MV-4-11 (cell line): ENCODE results near the gene DKK3.

Experiments
- DNase-seq: peaks from one replicate; lab custom pipeline; 2025; lab: John Stamatoyannopoulos, UW

The DKK3 gene

DNA sequence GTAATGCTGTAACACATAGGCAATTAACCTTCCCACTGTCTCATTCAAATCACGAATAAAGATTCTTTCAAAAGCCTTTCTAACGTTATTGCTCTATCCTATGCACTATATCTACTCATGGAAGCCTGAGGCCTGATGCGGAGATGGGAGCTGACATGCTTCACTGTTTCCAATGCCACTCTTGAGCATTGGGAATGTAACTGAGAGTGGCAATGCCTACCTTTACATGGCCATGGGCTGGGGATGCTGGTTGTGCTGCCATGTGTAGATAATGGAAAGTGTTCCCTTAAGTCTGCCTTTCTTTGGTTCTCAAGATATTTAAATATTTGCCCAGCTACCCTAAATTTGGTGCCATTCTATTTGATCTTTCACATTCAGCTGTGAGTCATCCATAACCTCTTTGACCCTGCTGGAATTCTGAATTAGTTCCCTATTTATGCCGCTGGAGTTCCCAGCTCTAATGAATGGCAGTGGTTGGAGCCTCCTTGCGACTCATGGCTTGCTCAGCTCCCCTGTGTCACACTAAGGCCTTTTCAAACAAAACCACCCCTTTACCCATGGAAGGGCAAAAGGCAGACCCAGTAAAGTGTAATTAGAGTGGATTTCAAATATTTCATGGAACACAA lies 21.4 kb upstream of the DKK3 start:
- no peak for DNase-seq

DNA sequence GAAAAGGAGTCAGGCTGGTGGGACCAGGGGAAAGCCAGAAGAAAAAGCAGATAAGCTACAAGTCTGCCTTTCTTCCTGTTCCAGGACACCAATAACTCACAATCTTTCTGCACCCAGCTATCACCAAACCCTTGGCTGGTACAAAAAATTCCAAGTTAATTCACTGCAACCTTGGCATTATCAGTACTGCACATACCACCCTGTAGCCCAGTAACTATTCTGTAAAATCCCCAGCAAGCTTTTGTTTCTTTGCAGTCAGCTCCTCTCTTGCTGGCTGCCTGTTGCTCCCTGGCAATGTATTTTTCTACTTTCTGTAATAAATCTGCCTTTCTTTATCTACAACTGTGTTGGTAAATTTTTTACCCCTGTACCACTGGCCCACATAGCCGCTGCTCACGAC lies 20.7 kb upstream of the DKK3 start:
- DNase-seq: no peak

DNA sequence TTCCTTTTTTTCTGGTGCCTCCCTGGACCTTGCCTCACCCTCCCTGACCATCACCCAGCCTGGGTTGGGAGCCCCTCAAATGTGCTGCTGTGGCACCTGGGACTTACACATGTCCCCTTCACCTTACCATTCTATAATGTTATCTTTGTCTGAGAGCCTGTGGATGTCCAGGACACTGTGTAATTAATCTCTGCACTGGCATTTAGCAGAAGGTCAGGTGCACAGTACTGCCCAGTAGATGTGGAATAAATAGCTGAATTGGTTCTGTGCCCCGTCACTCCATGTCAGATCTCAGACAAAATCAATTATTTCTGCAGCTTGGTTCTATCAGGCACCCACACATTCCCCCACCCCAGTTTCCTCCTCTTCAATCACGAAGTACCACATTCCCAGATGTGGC lies 19.9 kb upstream of the DKK3 start:
- no peak for DNase-seq

DNA sequence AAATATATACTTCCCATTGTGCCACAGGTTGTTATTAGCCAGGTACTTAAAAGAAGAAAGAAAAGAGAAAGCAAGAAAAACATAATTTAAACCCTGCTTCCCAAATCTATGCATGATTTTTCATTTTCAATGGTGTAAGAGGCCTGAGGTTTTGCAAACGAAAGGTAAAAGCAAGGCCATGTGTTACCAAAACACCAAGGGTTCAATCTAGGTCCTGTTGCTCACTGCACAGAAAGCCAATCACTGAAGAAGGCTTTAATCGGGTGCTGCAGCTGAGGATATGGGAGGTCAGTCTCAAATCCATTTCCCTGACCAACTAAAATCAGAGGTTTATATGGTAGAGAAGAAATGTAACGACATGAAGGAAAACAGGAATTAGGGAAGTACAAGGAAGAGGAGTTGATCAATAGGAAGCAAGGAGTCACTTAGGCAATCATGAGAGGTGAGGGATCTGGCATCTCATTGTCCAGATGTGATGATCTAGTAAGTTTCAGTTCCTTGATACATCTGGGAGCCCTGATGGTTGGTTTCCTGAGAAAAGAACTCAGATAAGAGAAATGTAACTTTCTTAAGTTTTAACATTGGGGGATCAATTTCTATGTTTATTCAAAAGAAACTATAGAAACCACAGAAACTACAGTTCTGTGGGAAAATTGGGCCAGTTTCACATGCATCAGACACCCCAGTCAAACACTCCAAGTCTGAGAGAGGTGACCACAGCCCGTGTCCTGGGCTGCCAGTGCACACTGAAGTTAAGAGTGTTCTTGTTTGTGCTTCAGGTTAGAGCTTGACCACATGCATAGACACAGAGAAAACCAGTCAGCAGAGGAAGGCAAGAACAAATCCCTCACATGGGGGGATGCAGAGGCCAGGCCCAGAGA lies 18.1 kb upstream of the DKK3 start:
- peak; percentile 94 for DNase-seq

DNA sequence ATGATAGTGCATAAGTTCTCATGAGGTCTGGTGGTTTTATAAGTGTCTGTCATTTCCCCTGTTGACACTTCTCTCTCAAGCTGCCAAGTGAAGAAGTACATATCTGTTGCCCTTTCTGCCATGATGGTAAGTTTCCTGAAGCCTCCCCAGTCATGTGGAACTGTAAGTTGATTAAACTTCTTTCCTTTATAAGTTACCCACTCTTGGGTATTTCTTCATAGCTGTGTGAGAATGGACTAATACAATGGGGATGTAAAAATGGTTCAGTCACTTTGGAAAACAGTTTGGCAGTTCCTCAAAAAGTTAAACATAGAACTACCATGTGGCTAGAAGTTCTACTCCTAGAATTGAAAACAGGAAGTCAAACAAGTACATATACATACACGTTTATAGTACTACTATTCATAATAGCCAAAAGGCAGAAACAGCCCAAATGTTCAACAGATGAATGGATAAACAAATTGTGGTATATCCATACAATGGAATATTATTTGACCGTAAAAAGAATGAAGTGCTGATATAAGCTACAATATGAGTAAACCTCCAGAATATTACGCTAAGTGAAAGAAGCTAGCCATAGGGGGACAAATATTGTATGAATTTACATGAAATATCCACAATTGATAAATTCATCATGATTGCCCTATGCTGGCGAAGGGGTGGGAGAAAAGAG lies 16.0 kb upstream of the DKK3 start:
- peak; percentile 92 for DNase-seq

DNA sequence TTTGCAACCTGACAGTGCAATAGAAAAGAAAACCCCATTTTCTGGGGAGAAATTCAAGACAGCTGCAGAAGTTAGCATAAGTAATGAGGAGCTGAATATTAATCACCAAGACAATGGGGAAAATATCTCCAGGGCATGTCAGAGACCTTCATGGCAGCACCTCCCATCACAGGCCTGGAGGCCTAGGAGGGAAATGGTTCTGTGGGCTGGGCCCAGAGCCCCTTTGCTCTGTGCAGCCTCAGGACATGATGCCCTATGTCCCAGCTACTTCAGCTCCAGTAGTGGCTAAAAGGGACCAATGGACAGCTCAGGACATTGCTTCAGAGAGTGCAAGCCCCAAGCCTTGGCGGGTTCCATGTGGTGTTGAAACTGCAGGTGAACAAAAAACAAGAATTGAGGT lies 14.6 kb upstream of the DKK3 start:
- no peak for DNase-seq

DNA sequence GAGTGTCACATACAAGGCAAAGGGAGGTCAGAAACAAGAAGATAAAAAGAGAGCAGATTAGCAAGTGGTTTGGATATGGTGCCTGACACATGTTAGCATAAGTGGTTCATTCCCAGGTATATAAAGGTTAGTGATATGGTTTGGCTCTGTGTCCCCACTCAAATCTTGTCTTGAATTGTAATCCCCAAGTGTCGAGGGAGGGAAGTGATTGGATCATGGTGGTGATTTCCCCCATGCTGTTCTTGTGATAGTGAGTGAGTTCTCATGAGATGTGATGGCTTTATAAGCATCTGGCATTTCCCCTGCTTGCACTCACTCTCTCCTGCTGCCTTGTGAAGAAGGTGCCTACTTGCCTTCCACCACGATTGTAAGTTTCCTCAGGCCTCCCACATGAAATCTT lies 12.1 kb upstream of the DKK3 start:
- DNase-seq: no peak

DNA sequence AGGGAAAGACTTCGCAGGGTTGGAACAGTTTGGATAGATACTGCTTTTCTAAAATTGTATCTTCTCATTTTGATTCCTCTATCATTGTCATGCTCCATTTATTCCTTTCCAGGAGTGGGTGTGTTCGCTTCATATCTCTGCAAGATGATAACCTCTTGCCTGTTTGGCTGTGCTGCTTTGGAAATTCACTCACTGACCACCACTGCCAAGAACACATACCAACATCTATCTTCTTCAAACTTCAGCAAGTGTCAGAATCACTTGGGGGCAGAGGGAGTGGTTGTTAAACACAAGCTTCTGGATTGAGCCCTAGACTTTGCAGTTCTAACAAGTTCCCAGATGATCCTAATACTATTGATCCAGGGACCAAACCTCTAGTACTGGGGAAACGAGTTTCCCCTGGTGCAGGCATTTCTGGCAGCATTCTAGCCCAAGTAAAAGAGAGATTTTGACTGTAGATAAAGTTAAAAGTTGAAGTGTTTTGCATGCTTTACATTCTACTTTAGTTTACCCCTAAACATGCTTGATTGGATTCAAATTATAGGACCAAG lies 11.5 kb upstream of the DKK3 start:
- DNase-seq: no peak

DNA sequence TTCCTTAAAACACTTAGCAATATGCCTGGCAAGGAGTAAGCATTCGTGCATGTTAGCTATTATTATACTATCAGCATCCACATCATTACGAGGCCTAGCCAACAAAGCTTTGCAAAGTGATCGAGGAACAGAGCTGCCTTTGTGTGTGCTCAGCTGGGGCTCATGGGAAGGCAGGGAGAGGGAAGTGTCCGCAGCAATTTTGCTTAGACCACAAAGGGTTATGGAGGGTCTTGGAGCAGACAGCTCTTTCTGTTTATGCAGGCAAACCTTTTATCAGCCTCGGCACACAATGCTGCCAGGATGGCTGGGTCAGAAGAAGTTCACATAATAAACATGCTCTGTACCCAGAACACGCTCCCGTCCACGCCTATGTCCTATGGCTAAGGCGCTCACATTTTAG lies 10.9 kb upstream of the DKK3 start:
- no peak for DNase-seq

DNA sequence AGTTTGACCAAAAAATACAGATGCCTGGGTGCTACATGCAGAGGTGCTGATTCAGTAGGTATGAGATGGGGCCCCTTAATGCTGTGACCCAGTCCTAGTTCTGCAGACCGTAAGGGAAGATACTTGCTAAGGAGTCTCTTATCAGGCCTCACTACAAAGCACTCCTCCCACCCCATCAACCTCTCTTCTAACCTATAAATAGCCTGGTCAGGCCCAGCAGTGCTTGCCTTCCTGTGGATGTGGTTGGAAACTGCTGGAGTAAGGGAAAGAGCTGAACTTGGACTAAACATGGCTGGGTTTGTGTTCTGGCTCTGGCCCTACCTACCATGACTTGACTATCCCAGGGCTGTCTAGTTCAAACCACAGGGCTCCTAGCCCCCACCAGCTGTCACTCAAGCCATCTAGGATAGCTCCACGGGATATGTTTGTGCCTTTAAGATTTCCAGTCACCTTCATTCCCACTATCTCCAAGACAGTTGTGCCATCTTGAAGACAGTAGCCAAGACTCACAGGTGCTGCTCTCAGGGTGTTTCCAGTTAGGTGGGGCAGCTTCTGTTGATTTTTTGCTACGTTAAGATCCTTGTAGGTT lies 9.5 kb upstream of the DKK3 start:
- no peak for DNase-seq

DNA sequence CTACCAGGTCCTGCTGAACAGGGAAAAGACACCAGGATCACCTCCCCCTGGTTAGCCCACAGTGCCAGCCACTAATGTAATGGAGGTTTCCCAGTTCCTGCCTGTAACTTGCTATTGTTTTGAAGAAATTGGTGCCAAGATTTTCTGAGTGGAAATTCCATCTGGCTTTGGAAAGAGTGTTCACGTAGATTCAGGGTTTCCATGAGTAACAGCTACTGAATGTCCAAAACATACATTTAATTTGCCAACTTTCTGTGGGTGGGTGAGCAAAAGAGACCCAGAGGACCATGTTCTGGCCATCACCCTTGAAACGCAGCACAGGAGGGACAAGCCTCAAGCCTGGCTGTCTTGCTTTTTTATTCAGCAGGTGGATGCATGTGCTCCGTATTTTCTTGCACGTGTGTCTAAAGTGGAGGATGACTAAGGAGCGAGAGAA lies 8.8 kb upstream of the DKK3 start:
- no peak for DNase-seq

DNA sequence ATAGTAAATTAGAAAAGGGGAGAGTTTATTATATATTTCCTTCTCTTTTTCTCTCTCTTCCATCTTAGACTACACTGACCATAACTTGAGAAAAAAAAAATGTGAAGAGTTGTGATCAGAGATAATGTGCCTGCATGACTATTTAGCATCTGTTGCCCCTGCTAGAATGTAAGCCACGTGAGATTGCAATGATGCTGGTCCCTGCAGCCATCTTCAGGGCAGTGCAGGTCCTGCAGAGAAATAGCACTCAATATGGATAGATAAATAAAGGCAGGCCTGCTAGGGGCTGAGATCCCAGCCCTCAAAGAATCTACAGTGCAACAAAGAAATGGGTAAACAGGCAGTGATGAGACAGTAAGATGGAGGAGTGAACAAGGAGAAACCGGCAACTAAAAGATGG lies 7.8 kb upstream of the DKK3 start:
- DNase-seq: no peak

DNA sequence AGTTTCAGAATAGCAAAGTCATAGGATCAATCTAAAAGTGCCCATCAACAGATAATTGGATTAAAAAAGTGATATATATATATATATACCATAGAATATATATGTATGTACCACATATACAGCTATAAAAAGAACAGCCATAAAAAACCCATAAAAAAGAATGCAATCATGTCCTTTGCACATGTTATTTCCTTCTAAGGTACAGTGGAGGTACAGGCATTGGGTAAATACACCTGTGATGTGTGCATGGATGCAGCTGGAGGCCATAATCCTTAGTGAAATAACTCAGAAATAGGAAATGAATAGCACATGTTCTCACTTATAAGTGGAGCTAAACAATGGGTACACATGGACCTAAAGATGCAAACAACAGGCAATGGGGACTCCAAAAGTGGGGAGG lies 7.1 kb upstream of the DKK3 start:
- DNase-seq: no peak

DNA sequence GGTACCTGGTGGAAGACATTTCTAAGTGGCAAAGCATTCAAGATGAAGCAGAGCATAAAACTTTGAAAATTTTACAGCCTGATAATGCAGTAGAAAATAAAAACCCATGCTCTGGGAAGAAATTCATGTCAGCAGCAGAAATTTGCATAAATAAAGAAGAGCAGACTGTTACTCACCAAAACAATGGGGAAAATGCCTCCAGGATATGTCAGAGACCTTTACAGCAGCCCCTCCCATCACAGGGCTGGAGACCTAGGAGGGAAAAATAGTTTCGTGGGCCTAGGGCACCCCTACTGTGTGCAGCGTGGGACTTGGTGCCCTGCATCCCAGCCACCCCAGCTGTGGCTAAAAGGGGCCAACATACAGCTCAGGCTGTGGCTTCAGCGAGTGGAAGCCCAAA lies 5.4 kb upstream of the DKK3 start:
- DNase-seq: no peak

DNA sequence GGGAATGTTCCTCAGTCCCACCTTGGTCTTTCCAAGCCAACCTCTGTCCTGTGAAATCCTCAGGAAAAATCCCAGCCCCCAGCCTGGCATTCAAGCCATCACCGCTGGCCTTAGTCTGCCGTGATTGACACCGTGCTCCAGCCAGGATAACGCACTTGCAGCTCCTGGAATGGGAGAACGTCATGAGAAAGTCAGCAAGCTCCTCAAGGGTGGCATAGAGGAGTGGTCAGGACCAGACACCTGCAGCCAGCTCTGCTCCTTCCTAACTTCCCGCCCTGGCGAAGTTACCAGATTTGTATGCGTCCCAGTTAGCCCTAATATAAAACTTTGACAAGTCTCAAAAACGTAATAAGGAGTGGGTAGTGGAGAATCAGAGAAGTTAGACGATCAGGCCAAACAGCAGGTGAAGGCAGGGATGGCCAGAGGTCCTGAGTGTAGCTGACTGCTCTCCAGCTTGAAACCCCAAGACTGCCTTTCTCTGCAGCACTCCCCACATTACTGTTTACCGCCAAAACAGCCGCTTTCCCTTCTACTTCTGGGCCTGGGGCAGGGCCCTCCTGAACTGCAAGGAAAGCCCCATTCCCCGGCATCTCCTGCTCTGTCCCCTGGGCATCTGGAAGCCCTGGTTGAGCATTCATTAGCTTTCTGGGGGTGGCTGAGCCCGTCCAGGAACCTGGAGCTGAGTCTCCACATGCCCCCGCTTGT lies 1.3 kb upstream of the DKK3 start:
- DNase-seq: no peak

DNA sequence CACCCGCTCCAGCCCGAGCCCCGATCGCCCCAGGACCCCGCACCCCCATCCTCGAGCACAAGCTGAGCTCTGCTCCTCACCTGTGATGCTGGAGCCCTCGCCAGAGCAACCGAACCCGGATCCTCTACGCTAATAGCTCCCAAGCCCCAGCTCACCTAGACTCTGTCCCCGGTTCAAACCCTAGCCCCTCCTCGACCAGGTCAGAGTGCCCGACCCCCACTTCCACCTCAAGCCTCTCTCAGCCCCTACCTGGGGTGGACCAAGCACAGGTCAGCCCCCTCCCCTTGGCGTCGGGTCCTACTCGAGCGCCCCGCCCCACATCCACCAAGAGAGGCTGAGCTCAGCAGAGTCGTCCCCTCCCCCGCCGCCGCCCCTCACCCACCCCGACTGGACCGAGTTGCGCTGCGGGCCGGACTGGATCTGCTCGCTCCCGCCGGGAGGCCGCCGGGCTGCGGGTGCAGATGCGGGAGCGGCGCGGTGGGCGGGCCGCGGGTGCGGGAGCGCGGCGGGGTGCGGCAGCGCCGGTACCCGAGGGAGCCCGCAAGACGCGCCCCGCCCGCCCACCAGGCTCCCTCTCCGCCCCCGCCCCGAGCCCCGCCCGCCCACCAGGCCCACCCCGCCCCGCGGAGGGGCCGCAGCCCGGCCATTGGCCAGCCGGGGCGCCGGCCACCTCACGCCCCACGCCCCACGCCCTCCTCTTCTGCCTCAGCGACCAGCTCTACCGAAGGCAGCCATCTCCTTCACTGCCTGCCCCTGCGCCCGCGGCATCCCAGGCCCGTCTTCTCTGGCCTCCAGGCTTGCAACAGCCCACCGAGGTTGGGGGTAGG lies 577 bp upstream of the DKK3 start:
- DNase-seq: no peak

DNA sequence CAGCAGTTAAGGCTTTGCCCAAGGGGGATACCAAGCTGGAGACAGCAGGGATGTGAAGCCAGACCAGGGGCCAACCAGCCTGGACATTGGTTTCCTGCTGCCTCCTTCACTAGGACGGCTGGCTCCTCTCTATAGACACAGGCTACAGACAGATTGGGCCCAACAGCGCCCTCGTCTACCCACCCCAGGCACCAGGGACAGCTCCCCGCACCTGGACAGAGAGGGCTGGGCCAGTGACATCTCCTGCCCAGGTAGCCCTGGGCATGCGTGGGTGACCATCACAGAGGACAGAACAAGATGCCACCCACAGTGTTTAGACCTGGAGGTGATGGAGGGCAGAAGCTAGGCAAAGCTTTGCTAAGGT lies 1.2 kb downstream of the DKK3 start:
- no peak for DNase-seq

DNA sequence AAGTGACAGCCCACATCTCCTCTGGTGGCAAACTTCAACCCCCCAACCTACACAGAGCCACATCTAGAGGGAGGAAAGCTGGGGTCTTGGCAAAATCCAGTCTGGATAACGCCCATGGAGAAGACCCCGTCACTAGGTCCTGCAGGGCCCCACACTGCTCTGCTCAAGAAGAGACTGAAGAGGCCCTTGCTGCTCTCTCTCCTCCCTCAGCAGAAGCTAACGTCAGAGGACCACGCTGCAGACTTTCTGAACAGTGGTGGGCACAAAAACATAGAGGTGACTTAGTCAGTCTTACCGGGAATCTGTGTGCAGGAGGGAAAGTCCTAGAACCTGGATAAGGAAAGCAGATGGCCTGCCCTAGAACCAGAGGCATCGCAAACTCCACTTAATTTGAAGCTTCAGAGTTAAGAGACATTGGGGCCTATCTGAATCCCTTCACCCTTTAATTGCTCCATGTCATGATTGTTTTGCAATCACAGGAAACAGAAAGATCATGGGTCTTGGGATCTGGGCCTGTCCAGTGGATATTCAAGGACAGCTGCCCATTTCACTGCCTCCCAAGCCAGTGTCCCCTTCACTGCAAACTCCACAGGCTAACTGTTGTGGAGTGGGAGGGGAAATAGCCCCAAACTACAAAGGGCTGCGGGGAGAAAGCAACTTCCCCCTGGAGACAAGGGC lies 1.7 kb downstream of the DKK3 start:
- no peak for DNase-seq

DNA sequence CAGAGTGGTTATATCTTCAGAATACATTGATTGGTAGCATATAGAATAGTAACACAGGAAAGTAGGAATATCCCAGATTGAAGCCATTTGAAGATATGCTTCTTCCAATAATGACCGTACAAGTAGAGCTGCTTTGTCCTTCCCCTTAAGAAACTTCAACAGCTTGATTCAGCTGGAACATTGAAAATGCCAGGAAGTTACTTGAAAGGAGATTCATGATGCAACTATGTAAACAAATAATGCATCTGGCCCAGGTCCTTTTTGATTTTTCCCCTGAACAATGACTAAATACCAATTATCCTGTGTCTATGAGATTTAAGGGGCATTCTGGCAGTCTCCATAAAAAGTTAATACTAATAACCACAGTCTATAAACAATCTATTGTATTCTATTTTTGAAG lies 3.0 kb downstream of the DKK3 start:
- no peak for DNase-seq

DNA sequence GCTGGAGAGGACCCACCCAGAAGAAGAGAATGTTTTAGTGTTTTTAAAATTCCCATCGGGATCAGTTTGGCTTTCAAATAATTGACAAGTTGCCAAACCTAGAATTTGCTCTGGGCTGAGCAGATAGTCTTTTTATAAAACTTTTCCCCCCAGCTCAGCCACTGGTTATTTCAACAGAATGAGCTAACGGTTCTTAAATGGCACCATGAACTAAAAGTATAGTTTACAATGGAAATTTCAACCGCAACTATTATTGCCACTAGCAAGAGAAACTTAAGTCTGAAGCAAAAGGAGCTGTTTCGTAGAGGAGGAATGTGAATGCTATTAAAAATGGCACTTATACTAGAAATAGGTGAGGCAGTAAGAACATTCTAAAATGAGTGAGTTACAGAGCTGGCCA lies 3.4 kb downstream of the DKK3 start:
- DNase-seq: no peak

DNA sequence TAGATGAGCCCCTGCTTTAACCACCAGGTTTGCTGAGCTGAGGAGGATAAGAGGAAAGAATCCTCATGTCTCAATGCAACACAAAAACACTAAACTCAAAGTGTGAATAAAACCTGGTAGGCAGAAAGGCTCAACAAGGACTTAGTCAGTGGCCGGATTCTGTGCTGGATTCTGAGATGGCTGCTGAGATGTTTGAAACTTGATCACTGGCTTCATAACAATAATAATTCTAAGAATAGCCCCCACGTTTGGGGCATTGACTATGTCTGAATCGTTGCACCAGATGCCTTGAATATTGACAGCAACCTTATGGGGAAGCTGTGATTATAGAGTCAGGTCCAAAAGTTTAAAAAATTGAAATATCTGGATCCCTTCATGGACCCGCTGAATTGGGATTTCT lies 4.6 kb downstream of the DKK3 start:
- DNase-seq: no peak
